HPDE6-E6E7 (cell line): ENCODE data around the gene UMAD1.

Experiments used
- DNase-seq: peaks from one replicate; pipeline ENCODE4 v3.0.0; 2011; ENCODE audit warnings: missing footprints; ENCODE audit errors: extremely low spot score

Gene UMAD1

DNA sequence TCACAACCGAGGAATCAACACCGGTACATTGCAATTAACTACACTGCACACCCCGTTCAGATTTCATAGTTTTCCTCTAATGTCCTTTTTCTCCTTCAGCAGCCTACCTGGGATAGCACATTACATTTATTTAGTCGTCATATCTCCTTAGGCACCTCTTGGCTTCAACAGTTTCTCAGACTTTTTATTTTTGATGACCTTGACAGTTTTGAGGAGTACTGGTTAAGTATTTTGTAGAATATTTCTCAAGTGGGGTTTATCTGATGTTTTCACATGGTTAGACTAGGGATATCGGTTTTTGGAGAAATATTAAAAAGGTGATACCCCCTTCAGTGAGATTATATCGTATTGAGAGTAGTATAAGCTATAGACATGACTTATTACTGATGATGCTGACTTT, 241.0 kb downstream of the UMAD1 start:
- no peak for DNase-seq

DNA sequence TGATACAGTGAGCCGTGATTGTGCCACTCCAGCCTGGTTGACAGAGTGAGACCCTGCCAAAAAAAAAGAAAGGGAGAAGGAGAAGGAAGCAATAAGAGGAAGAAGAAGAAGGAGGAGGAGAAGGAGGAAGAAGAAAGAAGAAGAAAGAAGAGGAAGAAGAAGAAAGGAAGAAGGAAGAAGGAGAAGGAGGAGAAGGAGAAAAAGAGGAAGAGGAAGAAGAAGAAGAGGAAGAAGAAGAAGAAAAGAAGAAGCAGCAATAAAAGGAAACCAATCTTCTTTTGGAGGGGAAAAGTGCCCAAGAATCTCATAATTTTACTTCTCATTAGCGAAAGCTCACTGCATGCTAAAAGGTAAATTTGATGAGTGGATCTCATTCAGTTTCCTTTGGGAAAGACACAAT, 242.3 kb downstream of the UMAD1 start:
- DNase-seq: no peak

DNA sequence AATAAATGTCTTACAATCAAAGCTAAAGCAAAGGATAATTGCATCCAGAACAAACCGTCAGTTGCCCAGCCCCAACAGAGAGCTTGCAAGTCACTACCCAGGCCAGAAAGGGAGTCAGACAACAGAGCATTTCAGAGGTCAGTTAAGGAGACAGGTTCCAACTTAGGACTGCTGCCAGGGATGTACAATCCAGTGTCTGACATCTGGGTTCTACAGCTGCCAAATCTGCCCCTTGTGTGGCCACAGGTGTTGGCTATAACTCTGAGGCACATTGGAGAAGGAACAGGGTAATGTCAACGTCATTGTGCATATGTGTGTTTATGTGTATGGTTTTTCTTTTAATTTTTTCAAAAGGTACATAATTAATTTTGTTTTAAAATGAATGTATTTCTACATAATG, 242.8 kb downstream of the UMAD1 start:
- DNase-seq: no peak

DNA sequence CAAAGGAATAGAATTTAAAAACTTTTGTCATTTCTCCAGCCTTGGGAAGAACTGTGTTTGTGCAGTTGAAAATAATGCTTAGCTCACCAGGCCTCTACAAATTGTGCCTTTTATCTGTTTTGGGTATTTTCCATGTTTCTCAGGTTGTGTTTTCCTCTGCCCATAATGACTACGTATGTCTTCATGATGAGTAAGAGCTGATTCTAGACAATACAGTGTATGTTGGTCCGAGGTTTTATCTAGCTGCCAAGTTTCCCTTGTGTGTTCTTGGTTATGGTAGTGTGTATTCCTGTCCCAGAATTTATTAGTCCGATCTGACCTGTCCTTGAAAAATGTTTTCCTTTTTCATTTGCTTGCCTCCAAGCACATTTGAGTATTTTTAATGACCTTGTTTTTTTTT, 244.3 kb downstream of the UMAD1 start:
- no peak for DNase-seq

DNA sequence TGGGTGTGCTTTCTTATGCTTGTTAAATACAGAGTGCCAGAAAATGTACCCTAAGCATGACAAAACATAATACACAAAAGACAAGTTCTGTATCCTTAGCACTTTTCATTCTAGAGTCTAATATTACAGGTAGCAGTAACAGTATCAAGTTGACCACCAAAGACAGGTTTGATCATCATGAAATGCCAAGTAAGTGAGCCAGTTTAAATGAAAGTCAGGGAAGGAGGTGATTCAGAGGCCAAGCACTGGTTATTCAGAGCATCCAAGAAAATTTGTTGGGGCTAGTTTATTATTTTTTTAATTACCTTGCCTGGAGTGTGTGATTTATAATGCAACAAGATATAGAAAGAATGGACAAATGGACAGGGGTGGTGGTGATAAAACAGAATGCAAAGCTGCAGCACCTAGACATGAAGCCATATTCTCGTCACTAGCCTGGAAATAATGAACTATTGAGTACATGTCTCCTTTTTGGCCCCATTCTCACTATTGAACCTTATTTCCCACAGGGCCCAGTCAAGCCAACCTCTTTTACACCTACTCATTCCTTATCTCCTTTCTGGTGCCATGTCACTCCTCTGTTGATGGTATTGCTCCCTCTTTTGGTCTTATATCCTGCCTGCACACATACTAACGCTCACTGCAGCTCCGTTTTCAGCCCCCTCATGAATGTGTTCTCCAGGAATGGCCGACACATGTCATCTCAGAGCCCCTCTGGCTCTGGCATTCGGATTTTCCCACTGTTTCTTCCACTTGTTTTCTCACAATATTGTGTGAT, 249.4 kb downstream of the UMAD1 start:
- DNase-seq: no peak

DNA sequence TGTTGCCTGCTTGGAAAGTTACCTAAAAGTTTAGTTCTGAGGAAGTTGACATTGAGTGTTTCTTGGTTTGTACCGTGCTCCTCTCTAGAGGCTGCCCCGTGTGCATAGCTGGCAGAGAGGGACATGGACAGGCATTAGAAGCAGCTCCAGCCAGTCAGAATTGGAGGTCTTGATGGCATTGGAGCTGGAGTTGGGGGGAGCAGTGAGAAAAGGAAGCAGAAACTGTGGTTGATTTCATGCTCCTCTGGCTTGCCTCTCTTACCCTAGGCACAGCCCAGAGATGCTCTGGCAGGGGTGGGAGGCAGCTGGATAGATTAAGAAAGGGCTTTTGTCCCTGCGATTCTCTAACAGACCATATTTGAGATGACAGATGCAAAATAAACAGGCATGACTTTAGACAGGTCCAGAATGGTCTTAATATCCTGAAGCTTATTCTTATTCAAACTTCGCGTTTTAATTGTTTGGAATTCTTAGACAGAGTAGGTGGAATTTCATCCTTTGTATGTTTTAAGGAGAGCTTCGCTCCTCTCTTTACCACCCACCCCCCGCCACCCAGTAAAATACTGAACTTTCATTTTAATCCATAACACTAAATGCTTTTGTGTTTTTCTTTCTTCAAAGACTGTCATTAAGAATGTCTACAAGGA, 254.6 kb downstream of the UMAD1 start:
- no peak for DNase-seq

DNA sequence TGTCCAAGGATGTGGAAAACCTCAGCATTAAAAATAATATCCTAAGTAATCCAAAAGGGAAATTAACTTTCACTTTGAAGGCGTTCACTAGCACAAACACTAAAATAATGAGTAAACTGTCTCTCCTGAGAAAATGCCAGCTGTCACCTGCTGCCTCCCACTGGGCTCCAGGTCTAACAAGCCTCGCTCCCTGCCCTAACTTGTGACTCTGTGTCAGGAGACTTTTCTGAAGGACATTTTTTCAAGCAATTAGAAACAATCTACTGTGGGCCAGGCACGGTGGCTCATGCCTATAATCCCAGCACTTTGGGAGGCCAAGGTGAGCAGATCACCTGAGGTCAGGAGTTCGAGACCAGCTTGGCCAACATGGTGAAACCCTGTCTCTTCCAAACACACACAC, 255.2 kb downstream of the UMAD1 start:
- DNase-seq: no peak

DNA sequence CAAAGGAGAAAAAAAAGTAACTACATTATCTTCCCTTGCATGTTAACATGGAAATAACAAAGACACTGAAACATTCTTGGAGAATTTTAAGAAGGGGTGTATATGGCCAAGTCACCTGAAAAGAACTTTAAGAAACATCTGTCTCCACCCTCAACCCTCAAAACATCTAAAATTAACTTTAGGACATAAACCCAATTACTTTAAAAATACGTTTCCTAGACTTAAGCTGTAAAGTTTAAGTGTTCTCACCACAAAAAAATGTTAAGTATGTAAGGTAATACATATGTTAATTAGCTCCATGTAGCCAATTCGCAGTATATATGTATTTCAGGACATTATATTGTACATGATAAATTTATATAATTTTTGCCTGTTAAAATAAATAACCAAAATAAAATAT, 257.0 kb downstream of the UMAD1 start:
- DNase-seq: no peak

DNA sequence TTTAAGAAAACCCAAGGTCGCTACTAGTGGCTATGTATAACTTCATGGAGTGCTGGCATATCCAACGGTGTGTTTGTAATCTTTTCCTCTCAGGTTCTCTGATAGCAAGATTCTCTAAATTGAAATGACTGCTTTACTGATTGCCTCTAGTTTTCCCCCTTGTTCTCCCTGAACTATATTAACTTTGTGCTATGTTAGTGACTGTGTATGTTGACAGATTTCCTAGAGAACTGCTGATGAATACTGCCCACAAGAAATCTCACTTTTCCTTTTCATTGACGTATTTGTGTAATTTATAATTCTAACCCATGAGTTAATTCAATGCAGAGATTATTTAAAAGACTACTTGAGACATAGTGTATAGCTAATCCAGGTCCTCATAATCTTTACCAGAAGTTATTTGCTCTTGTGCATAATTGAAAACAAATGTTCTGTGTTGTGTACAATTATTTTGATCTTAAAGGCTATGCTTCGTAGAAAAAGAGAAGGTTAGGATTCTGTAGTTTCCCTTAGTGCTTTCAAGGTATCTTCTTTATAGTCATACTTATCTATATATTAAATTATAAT, 257.5 kb downstream of the UMAD1 start:
- DNase-seq: no peak

DNA sequence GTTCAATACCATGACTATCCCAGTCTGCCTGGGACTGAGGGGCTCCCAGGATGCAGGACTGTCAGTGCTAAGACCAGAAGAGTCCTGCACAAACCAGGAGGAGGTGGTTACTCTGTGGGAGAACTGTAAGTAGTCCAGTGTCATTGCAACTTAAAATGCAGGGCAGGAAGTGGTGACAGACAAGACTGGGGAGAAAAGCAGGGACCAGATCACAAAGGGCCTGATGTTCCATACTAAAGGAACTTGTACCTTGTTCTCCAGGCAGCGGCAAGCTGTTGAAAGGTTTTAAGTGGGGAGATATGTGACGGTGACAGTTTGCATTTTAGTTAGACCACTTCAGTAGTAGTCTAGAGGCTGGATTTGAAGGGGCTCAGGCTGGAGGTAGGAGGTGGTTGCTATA, 262.3 kb downstream of the UMAD1 start:
- DNase-seq: no peak

DNA sequence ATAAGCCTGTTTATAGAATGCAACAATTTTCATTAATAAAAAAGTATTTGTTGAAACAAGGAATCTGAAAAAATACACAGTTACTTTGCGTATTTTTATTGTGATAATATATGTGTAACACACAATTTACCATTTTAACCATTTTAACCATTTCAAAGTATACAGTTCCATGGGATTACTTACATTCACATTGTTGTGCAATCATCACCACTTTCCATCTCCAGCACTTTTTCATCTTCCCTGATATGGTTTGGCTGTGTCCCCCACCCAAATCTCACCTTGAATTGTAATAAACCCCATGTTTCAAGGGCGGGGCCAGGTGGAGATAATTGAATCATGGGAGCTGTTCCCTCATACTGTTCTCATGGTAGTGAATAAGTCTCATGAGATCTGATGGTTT, 266.8 kb downstream of the UMAD1 start:
- no peak for DNase-seq

DNA sequence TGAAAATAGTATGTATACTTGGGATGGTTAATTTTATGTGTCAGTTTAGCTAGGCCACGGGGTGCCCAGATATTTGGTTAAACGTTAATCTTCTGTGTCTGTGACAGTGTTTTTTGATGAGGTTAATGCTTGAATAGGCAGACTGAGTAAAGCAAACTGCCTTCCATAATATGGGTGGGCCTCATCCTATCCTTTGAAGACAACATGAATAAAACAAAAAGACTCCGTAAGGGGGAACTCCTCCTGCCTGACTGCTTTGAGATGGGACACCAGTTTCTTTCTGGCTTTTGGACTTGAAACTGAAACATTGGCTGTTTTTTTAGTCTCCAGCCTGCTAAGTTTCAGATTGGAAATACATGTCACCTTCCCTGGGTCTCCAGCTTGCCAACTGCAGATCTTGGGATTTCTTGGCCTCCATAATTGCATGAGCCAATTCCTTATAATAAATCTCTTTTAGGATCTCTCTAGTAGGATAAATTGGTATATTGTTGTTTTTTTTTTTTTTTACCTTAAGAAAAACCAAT, 268.1 kb downstream of the UMAD1 start:
- DNase-seq: no peak

DNA sequence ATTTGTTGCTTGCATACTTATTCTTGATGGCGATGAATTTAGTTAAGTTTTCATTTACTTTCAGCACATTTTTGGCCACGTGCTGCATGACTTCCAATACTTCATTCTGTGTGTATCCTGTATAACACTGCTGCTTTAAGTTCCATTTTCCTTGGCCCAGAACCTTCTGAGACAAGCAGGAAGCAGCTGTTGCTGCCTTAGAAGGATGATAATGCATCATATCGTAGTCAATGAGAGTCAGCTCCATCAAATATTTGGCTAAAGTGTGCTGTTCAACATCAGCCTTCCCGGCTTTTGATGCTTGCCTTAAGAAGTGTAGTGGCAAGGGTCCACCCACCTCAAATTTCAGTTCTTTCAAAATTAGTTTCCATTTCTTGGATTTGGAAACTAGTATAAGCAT, 268.8 kb downstream of the UMAD1 start:
- no peak for DNase-seq

DNA sequence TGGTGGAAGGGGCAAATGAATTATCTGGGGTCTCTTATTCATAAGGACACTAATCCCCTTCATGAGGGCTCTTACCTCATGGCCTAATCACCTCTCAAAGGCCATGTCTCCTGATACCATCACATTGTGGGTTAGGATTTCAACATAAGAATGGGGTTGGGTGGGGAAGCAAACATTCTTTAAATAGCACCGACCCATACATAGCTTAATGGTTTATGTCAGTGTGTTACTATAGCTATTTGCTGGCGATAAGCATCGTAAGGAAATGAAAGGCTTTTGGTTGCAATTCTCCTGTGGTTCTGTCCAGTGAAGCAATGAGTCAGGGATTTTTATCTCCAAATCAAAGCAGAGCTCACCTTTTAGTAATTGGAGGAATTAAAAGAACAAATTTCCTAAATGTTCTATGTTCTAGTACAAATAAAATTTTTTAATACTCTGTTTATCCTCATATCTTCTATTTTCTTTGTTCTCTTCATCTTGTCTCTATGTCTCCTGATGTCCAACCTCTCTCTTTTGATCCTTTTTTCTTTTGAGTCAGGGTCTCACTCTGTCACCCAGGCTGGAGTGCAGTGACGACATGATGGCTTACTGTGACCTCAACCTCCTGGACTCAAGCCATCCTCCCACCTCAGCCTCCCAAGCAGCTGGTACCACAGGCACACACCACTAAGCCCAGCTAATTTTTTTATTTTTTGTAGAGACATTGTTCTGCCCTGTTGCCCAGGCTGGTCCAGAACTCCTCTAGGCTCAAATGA, 271.0 kb downstream of the UMAD1 start:
- DNase-seq: no peak

DNA sequence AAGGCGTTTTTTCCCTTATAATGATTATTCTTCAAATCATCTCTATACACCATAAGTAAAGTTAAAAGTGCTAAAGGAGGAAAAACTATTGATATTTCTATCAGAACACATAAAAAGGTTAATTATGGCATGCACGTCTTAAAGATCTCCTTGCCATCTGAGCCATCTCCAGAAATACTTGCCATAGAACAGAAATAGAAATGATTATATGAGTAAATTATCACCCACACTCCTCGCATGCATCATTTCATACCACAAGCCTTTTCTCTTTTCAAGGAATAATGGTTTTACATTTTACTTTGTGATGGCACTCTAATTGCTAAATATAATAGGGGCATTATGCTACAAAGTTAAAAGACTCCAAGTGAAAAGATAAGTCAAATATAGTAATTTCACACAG, 272.4 kb downstream of the UMAD1 start:
- DNase-seq: no peak

DNA sequence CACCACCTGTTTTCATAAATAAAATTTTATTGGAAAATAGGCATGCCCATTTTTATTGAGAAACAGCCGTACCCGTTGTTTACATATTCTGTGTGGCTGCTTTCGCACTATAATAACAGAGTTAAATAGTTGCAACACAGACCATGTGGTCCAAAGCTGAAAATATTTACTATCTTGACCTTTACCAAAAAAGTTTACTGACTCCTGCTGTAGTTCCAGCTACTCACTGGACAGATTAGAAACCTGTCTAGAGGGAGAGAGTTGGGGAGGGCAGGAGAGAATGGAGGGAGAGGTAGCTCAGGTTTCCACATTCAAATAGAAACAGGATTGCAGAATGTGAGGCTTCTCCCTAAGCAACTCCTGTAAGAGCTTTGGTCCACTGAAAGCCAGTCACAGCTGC, 273.0 kb downstream of the UMAD1 start:
- no peak for DNase-seq

DNA sequence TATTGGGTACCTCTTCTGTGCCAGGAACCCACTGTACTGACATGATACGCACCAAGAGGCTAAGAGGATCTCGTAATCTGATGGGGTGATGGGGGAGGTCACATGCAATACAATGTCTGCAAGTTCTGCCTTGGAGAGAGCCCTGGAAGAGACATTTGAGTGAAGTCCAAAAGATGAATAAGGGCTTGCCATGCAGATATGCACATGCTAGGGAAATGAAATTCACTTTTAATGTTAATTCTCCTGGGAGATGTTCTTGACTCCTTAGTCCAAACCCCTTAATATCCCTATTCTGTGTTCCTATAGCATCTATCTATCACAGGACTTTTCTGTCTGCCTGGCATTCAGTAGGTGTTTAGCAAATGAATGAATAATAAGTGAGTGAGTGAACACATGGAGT, 274.0 kb downstream of the UMAD1 start:
- DNase-seq: no peak

DNA sequence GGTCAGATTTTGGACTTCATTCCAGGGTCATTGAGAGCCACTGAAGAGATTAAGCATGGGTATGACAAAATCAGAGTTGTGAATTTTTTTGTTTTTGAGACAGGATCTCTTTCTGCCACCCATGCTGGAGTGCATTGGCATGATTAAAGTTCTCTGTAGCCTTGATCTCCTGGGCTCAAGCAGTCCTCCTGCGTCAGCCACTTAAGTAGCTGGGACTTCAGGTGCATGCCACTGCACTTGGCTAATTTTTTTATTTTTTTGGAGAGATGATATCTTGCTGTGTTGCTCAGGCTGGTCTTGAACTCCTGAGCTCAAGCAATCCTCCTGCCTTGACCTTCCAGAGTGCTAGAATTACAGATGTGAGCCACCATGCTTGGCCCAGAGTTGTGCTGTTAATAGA, 275.5 kb downstream of the UMAD1 start:
- DNase-seq: no peak

DNA sequence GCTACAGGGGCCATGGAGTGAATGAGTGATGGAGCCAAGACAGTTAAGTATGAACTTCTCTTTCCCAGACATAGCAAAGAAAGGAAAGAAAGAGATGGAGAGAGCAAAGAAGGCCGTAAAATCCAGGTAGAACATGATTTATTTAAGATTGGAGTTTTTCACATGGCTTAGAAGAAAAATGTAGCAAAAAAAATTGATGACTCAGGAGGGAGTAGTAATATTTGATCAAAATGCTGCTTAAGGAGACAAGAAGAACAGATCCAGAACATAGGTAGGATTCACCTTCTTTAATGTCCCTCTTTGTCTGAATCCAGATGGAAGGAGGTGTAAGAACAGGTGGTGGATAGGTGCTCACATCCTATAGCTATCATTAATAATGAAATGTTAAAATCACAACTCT, 277.0 kb downstream of the UMAD1 start:
- no peak for DNase-seq

DNA sequence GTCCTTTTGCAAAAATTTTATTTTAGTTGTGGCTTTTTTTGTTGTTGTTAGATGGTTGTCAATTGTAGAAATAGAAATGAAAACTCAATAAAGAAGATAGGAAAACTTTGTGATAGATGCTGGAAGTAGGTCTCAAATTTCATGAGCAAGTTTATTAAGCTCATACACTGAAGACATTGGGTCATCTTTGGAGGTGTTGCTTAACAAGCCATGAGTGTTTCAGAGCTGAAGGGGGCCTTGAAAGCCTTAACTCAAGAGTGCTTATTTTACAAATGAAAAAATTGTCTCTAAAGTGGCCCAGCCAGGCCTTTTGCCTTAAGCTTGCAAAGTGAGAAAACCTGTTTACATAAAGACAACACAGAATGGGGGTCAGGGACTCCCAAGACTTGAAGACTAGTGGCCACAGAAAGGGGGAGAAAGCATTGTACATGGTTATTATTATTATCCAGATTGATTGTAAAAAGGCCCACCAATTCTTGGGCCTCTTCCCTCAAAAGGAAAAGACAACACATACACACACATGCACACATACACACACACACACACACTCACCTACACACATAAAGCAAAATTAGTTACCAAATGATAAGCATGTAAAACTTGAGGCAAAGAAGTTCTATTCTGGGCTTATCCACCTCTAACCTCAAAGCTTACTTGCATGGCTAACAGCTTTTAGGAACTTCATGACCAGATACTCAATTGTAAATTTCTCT, 278.3 kb downstream of the UMAD1 start:
- DNase-seq: no peak

DNA sequence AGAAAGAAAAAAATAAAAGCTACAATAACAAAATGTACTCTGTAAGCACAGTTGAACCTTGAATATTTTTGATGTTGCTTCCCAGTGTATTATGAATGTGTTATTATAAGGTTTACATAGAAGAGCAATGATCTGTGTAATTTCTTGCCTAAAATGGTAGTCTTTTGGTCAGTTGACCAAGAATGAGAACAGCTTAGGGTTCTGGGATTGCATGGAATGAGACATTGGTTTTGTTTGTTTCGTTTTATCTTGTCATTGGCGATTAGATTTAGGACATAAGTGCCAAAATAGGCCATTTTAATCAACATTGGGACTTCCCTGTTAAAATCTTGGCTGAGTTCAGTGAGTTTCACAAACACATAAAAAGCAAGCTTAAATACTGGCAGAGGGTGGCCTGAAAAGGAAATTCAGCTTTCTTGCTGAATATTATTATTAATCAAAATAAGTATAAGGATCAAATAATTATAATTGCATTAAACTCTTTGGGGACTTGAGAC, 278.9 kb downstream of the UMAD1 start:
- no peak for DNase-seq

DNA sequence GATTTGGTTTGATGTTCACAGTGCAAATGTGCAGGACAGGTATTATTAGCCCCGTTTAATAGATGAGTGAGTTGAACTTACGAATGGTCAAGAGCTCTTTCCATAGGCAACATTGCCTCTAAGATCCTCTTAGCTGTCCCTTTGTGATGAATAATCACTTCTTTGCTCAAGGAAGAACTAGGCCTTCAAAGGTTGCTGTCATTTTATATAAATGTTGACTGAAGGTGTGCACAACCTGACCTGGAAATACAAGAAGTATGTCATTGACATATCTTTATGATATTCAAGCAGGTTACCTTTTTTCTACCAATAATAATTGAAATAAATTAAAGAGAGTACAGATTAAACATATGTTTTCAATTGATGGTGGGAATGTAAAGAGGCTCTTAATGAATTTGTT, 279.5 kb downstream of the UMAD1 start:
- no peak for DNase-seq
